HFFc6 (cell line): ENCODE results near the gene EXOC6B. TPM values are rescaled to one million over a fixed set of nuclear protein-coding genes. Genes with fewer than 3 reads are reported as not detected.
A peak's percentile ranks its signal among the peaks of the same experiment; 100 is the strongest.

Source experiments
- DNase-seq: peaks from one replicate; pipeline ENCODE4 v3.0.0-alpha.2; 2018
- H3K27ac Mint-ChIP-seq: 2 replicates; pipeline ENCODE4 v1.8.0; 2020; ENCODE audit warnings: mild to moderate bottlenecking, mixed read lengths
- H3K27me3 Mint-ChIP-seq: 2 replicates; pipeline ENCODE4 v1.8.0; 2021; ENCODE audit warnings: mild to moderate bottlenecking, moderate library complexity, mixed read lengths; ENCODE audit not compliant: insufficient read depth
- H3K36me3 Mint-ChIP-seq: 2 replicates; pipeline ENCODE4 v1.8.0; 2021; ENCODE audit warnings: low read depth, mixed read lengths
- H3K4me1 Mint-ChIP-seq: 2 replicates; pipeline ENCODE4 v1.8.0; 2020; ENCODE audit warnings: low read depth, mixed read lengths
- H3K4me3 Mint-ChIP-seq: 2 replicates; pipeline ENCODE4 v1.8.0; 2020; ENCODE audit warnings: mild to moderate bottlenecking, moderate library complexity, mixed read lengths
- H3K9me3 Mint-ChIP-seq: 2 replicates; pipeline ENCODE4 v1.8.0; 2020; ENCODE audit warnings: mild to moderate bottlenecking, mixed read lengths
- CTCF ChIP-seq: fragments of 200-600 bp; sonication (generic); IDR thresholded peaks from 2 replicates; pipeline ENCODE4 v1.5.0; 2021; ENCODE audit warnings: antibody characterized with exemption, mild to moderate bottlenecking
- total RNA-seq, 6 experiments: library from RNA; stranded (reverse); fragmentation: NEBNext Ultra II Directional; extraction: Animal tissue kit (Norgen Biotek cat#: 25700); gene quantifications; 2 replicates in 1 of 6; 3 replicates in 5 of 6; pipeline ENCODE4 v1.2.3, GENCODE V29; 2021

EXOC6B gene
- total RNA-seq, 6 experiments from 2014 or later, result 24.8 to 33.0 (median 27.4) TPM

DNA sequence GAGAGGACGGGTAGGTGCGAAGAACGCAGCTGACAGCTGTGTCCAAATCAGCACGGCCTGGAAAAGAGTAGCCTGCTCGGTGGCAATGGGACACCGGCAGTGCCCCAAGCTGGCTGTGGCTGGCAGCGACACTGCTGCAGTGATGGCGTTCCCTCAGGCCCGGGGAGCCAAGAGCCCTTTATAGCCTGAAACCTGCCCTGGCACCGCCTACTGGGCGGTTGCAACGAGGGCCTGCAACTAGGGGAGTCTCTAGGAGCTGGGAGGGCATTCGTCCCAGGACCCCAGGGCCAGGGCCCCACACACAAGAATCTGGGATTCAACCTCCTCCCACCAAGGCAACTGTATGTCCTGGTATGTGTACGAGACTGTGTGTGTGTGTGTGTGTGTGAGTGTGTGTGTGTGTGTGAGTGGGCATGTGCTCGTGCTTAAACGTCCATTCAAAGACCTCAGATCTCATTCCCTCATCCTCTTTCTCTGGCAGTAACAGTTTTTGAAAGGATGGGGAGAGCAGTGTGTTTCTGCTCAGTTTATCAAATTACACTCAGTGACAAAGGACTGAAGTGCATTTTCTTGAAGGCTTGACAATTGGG is 671.4 kb downstream of the EXOC6B start:
- DNase-seq, result no peak
- Mint-ChIP-seq H3K27ac (no peak overlapping the region), H3K36me3 (no peaks in the 10 kb centered on the region), H3K27me3 (peaks cover 47% of the 10 kb centered on the region), H3K4me1 (peaks cover 10% of the 10 kb centered on the region), H3K9me3 (no peaks in the 10 kb centered on the region), H3K4me3 (no peak overlapping the region)
- no peak for TF ChIP-seq CTCF

- Mint-ChIP-seq H3K4me3 (no peak overlapping the region), H3K9me3 (no peaks in the 10 kb centered on the region), H3K27ac (no peak overlapping the region), H3K27me3 (peaks cover 50% of the 10 kb centered on the region), H3K4me1 (peaks cover 16% of the 10 kb centered on the region), H3K36me3 (no peaks in the 10 kb centered on the region)
- TF ChIP-seq CTCF, result no peak
- DNase-seq, result no peak
Measured at GRCh38 chr2:72153924-72154323, 671.9 kb downstream of the EXOC6B start.

- no peak overlapping the region for H3K4me3 Mint-ChIP-seq
- no peak for DNase-seq
- H3K4me1 Mint-ChIP-seq, result peaks cover 19% of the 10 kb centered on the region
- H3K9me3 Mint-ChIP-seq, result no peaks in the 10 kb centered on the region
- no peak for TF ChIP-seq CTCF
- no peak overlapping the region for H3K27ac Mint-ChIP-seq
- H3K36me3 Mint-ChIP-seq, result no peaks in the 10 kb centered on the region
- peaks cover 50% of the 10 kb centered on the region for H3K27me3 Mint-ChIP-seq
Measured at GRCh38 chr2:72153026-72153791, 672.6 kb downstream of the EXOC6B start.

- Mint-ChIP-seq H3K36me3 (peaks cover 5% of the 10 kb centered on the region; the same call in 1 of the 2 replicates), H3K27me3 (peaks cover 51% of the 10 kb centered on the region), H3K4me1 (peaks cover 25% of the 10 kb centered on the region), H3K27ac (no peak overlapping the region), H3K4me3 (no peak overlapping the region), H3K9me3 (no peaks in the 10 kb centered on the region; the same call in 1 of the 2 replicates)
- DNase-seq, result no peak
- TF ChIP-seq CTCF, result no peak
Measured at GRCh38 chr2:72150861-72151356, 674.9 kb downstream of the EXOC6B start.

GRCh38 chr2:72150157-72150860 is 675.5 kb downstream of the EXOC6B start:
- peak overlapping the region; percentile 75 for H3K4me3 Mint-ChIP-seq
- peak; percentile 94 for TF ChIP-seq CTCF
- peaks cover 5% of the 10 kb centered on the region; the same call in 1 of the 2 replicates for H3K36me3 Mint-ChIP-seq
- peaks cover 55% of the 10 kb centered on the region for H3K27me3 Mint-ChIP-seq
- H3K9me3 Mint-ChIP-seq, result no peaks in the 10 kb centered on the region; the same call in 1 of the 2 replicates
- H3K4me1 Mint-ChIP-seq, result peaks cover 31% of the 10 kb centered on the region
- peak; percentile 59 for DNase-seq
- no peak overlapping the region for H3K27ac Mint-ChIP-seq
